ENCODE data around the gene CLASP1.

DNA sequence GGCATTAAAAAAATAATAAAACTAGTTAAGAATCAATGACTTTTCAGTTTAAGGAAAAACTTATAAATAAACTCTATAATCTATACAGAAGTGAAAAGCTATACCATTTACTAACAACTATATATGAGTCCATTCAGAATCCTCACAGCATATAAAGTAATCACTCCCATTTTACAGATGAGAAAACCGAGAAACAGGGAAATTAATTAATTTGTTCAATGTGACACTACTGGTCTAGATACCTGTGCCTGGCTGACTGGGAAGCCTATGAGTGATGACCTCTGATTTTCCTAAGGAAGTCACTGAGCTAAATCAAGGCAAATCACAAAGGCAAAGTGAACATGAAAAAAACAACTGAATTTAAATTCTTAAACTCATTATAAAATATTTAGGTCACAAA is 218.0 kb downstream of the CLASP1 start:
- TF ChIP-seq, protein P1, sequence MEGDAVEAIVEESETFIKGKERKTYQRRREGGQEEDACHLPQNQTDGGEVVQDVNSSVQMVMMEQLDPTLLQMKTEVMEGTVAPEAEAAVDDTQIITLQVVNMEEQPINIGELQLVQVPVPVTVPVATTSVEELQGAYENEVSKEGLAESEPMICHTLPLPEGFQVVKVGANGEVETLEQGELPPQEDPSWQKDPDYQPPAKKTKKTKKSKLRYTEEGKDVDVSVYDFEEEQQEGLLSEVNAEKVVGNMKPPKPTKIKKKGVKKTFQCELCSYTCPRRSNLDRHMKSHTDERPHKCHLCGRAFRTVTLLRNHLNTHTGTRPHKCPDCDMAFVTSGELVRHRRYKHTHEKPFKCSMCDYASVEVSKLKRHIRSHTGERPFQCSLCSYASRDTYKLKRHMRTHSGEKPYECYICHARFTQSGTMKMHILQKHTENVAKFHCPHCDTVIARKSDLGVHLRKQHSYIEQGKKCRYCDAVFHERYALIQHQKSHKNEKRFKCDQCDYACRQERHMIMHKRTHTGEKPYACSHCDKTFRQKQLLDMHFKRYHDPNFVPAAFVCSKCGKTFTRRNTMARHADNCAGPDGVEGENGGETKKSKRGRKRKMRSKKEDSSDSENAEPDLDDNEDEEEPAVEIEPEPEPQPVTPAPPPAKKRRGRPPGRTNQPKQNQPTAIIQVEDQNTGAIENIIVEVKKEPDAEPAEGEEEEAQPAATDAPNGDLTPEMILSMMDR (conservative IDR thresholded peaks at IDR 0.05; ENCODE audit: low read length): no peak
- TF ChIP-seq EZH2phosphoT487 (IDR thresholded peaks at IDR 0.05; ENCODE audit: borderline replicate concordance, low read depth, low read length): no peak
